ENCODE data around the gene ERP44. TPM values are rescaled to one million over a fixed set of nuclear protein-coding genes. Genes with fewer than 3 reads are reported as not detected.

ERP44 gene
- total RNA-seq, 1 donor from 2014 or later: 27.0 TPM

GRCh38 chr9:99970481-99970880, 128.3 kb downstream of the ERP44 start:
- FAIRE-seq: no peak
- H3K9ac ChIP-seq (ENCODE audit: low read length): no peak overlapping the region
- H3K27ac ChIP-seq (ENCODE audit: low read depth, low read length): no peak overlapping the region
- no peaks in the 10 kb centered on the region for H3K79me2 ChIP-seq (ENCODE audit: insufficient read depth, low read length)
- H3K27me3 ChIP-seq (ENCODE audit: insufficient read depth, low read length): no peaks in the 10 kb centered on the region
- Mint-ChIP-seq H3K4me1 (ENCODE audit: low read depth, unreplicated experiment) (peaks cover 31% of the 10 kb centered on the region), H3K36me3 (ENCODE audit: low read depth, unreplicated experiment) (peaks cover 9% of the 10 kb centered on the region), H3K27me3 (ENCODE audit: low read depth, unreplicated experiment) (no peaks in the 10 kb centered on the region), H3K27ac (ENCODE audit: unreplicated experiment) (no peak overlapping the region), H3K4me3 (ENCODE audit: unreplicated experiment) (no peak overlapping the region), H3K9me3 (ENCODE audit: unreplicated experiment) (no peaks in the 10 kb centered on the region)
- H3K9me3 ChIP-seq (ENCODE audit: insufficient read depth, low read depth, low read length): no peaks in the 10 kb centered on the region
- TF ChIP-seq CTCF (IDR thresholded peaks at IDR 0.05; ENCODE audit: insufficient read depth, low read depth, low read length) (no peak), EZH2 (IDR thresholded peaks at IDR 0.05; ENCODE audit: insufficient read depth, low read length) (no peak)
- H3K4me2 ChIP-seq (ENCODE audit: low read length): no peak overlapping the region
- DNase-seq (ENCODE audit: low read depth): no peak
- H3K4me3 ChIP-seq (ENCODE audit: insufficient read depth, low read depth, low read length): no peak overlapping the region
- H3K36me3 ChIP-seq (ENCODE audit: insufficient read depth, low read length): no peaks in the 10 kb centered on the region
- no peak overlapping the region for H2AFZ ChIP-seq (ENCODE audit: low read depth, low read length)
- H3K4me1 ChIP-seq (ENCODE audit: insufficient read depth, low read length): no peaks in the 10 kb centered on the region
- no peaks in the 10 kb centered on the region for H4K20me1 ChIP-seq (ENCODE audit: insufficient read depth, low read length)

- Mint-ChIP-seq H3K9me3 (ENCODE audit: unreplicated experiment) (no peaks in the 10 kb centered on the region), H3K36me3 (ENCODE audit: low read depth, unreplicated experiment) (peaks cover 2% of the 10 kb centered on the region), H3K4me1 (ENCODE audit: low read depth, unreplicated experiment) (peaks cover 50% of the 10 kb centered on the region), H3K27me3 (ENCODE audit: low read depth, unreplicated experiment) (no peaks in the 10 kb centered on the region), H3K27ac (ENCODE audit: unreplicated experiment) (peak overlapping the region; percentile 88), H3K4me3 (ENCODE audit: unreplicated experiment) (no peak overlapping the region)
- no peak overlapping the region for H3K4me3 ChIP-seq (ENCODE audit: insufficient read depth, low read depth, low read length)
- no peak for TF ChIP-seq CTCF (IDR thresholded peaks at IDR 0.05; ENCODE audit: insufficient read depth, low read depth, low read length)
- TF ChIP-seq EZH2 (IDR thresholded peaks at IDR 0.05; ENCODE audit: insufficient read depth, low read length): no peak
- H3K27me3 ChIP-seq (ENCODE audit: insufficient read depth, low read length): no peaks in the 10 kb centered on the region
- no peak overlapping the region for H3K9ac ChIP-seq (ENCODE audit: low read length)
- H3K36me3 ChIP-seq (ENCODE audit: insufficient read depth, low read length): no peaks in the 10 kb centered on the region
- H2AFZ ChIP-seq (ENCODE audit: low read depth, low read length): no peak overlapping the region
- no peaks in the 10 kb centered on the region for H3K79me2 ChIP-seq (ENCODE audit: insufficient read depth, low read length)
- no peak for DNase-seq (ENCODE audit: low read depth)
- no peaks in the 10 kb centered on the region for H3K9me3 ChIP-seq (ENCODE audit: insufficient read depth, low read depth, low read length)
- no peak for FAIRE-seq
- H4K20me1 ChIP-seq (ENCODE audit: insufficient read depth, low read length): no peaks in the 10 kb centered on the region
- no peak overlapping the region for H3K4me2 ChIP-seq (ENCODE audit: low read length)
- no peaks in the 10 kb centered on the region for H3K4me1 ChIP-seq (ENCODE audit: insufficient read depth, low read length)
- H3K27ac ChIP-seq (ENCODE audit: low read depth, low read length): no peak overlapping the region
Observed at GRCh38 chr9:99967457-99967856, 131.3 kb downstream of the ERP44 start.

- Histone ChIP-seq H3K27ac (ENCODE audit: low read depth, low read length) (no peak overlapping the region), H3K27me3 (ENCODE audit: insufficient read depth, low read length) (no peaks in the 10 kb centered on the region), H3K9ac (ENCODE audit: low read length) (no peak overlapping the region), H3K4me3 (ENCODE audit: insufficient read depth, low read depth, low read length) (no peak overlapping the region), H3K9me3 (ENCODE audit: insufficient read depth, low read depth, low read length) (no peaks in the 10 kb centered on the region), H3K4me1 (ENCODE audit: insufficient read depth, low read length) (no peaks in the 10 kb centered on the region), H4K20me1 (ENCODE audit: insufficient read depth, low read length) (no peaks in the 10 kb centered on the region), H3K79me2 (ENCODE audit: insufficient read depth, low read length) (no peaks in the 10 kb centered on the region), H3K4me2 (ENCODE audit: low read length) (no peak overlapping the region), H2AFZ (ENCODE audit: low read depth, low read length) (no peak overlapping the region), H3K36me3 (ENCODE audit: insufficient read depth, low read length) (no peaks in the 10 kb centered on the region)
- TF ChIP-seq EZH2 (IDR thresholded peaks at IDR 0.05; ENCODE audit: insufficient read depth, low read length) (no peak), CTCF (IDR thresholded peaks at IDR 0.05; ENCODE audit: insufficient read depth, low read depth, low read length) (no peak)
- Mint-ChIP-seq H3K27me3 (ENCODE audit: low read depth, unreplicated experiment) (no peaks in the 10 kb centered on the region), H3K36me3 (ENCODE audit: low read depth, unreplicated experiment) (peaks cover 2% of the 10 kb centered on the region), H3K4me1 (ENCODE audit: low read depth, unreplicated experiment) (peaks cover 51% of the 10 kb centered on the region), H3K9me3 (ENCODE audit: unreplicated experiment) (no peaks in the 10 kb centered on the region), H3K27ac (ENCODE audit: unreplicated experiment) (peak overlapping the region; percentile 88), H3K4me3 (ENCODE audit: unreplicated experiment) (no peak overlapping the region)
- FAIRE-seq: no peak
- peak; percentile 53 for DNase-seq (ENCODE audit: low read depth)
Observed at GRCh38 chr9:99966716-99967115, 132.1 kb downstream of the ERP44 start.

All from astrocyte (in vitro differentiated cells and primary cell).